Brain pericyte (primary cell): ENCODE data around the gene PYROXD2.
"Not testable (repeated sequence)": the region's sequence is repeated elsewhere in the genome, so short reads cannot be mapped to it uniquely, and the experiment has no call there.

Experiments used
- DNase-seq: peaks from one replicate; pipeline ENCODE4 v3.0.0-alpha.2; 2012; ENCODE audit warnings: low read depth, low spot score

The PYROXD2 gene

DNA sequence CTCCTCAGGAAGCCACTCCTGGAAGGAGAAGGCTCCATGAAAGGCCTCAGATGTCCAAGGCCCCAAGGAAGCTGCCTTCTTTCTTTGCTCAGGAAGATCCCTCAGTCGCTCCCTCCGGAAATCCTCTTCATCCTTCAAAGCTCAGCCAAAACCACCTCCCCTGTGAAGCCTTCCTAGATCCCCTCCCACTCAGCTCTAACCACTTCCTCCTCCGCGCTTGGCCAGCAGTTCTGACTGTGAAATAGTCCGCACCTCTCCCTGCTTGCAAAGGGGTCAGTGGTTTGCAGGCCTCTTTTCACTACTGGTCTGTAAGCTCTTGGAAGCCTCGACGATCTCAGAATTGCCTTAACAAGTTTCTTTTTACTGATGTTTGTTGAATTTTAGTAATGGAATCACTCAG is 23.9 kb downstream of the PYROXD2 start:
- DNase-seq: no peak

DNA sequence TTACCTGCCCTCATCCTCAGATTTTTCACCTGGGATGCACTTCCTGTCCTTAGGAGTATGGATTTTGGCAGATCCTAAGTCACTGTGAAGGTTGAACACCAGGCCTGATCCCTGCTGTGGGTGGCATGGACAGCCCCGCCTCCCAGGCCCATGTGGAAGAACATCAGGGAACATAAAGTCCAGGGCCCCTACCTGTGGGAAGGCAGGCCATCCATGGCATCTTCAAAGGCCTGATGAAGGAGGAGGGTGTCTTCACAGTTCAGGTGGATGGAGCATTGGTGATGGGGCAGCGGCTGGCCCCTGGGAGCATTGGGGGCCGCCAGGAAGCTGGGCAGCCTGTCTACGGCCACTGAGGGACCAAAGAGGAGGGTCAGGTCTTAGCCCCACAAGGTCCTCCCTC is 24.6 kb downstream of the PYROXD2 start:
- DNase-seq: no peak

DNA sequence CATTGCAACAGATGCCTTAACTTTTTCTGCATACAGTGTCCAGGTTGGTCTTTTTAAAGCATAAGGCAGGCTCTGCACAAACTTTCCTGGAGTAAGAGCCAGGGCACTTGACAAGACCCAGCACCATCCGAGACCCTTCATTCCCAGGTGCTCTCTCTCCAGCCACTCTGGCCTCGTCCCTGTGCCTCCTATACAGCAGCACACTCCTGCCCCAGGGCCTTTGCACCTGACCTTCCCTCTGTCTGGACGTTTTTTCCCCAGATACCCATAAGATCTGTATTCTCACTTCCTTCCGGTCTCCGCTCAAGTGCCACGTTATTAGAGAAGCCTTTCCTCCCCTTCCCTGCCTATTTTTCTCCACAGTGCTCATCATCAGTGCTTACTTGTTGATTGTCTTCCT is 25.6 kb downstream of the PYROXD2 start:
- DNase-seq: no peak

DNA sequence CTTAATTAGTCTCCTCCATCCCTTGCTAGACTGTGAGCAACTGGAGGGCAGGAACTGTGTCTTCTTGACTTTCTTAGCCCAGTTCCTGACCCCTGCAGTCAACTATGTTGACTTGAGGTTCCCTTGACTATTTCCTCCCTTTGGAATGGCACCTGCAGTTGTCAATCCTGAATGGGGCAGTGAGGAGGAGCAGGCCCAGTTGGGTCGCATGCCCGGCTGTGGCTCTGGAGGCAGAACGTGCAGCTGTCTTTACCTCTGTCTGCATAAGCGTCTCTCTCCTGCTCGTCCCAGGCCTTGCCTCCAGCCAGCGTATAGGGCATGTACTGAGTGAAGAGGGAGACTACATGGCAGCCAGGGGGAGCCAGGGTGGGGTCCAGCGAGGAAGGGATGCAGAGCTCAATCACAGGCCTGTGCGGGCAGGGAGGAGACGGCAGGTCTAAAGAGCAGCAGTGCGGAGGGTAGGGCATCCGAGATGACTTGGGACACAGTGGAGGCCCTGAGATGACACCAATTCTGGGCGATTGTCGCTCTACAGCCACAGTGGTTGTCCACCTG is 26.8 kb downstream of the PYROXD2 start:
- no peak for DNase-seq

DNA sequence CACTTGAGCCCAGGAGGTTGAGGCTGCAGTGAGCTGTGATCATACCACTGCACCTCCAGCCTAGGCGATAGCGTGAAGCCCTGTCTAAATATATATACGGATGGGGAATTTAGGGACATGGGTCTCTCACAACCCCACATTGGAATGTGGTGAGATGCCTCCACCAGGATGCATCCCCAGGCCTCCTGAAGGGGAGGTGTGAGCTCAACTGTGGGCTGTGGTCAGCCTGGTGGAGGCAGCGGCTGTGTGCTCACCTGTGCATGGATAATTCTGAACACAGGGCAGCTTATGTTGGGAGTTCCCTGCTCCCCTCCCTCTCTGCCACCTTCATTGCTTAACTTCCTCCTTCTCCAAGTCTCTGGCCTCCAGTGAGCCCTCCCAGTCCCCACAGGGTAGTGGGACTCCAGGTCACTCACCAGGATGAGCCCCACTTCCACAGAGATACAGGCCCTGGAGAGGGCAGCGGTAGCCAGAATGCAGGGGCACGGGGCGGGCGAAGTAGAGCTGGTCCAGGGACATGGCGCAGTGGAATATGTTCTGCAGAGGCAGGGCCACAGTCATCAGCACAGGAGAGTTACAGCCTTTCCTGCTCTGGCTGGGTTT is 30.4 kb downstream of the PYROXD2 start:
- DNase-seq: no peak

DNA sequence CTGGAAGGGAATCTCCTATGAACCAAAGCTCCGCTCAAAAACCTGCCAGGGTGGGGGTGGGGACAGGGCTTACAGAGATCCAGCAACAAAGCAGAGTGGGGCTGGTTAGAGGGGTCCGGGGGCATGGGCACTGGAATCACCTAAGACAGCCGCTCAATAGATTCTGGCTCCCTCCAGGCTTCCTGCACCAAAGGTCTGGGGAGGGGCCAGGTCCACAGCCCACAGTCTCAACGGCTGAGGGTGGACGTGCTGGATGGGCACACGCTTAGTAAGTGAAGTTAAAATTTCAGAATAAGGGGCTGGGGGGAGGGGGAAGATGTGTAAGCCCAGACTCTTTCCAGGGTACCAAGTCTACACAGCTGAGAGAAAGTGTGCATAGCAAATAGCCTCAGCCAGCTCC is 31.1 kb downstream of the PYROXD2 start:
- DNase-seq: no peak

DNA sequence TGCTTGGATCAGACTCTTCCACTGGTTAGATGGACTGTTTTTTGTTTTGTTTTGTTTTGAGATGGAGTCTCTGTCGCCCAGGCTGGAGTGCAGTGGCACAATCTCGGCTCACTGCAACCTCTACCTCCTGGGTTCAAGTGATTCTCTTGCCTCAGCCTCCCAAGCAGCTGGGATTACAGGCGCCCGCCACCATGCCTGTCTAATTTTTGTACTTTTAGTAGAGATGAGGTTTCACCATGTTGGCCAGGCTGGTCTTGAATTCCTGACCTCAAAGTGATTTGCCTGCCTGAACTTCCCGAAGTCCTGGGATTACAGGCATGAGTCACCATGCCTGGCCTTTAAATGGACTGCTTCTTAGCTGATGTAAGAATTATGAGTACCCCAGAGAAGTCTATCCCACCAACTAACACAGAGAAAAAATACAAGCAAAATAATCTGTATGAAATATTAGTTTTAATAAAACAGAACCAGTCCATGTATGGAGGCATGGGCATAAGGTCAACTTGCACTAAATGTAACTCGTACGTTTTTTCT is 31.8 kb downstream of the PYROXD2 start:
- DNase-seq: not testable (repeated sequence)

DNA sequence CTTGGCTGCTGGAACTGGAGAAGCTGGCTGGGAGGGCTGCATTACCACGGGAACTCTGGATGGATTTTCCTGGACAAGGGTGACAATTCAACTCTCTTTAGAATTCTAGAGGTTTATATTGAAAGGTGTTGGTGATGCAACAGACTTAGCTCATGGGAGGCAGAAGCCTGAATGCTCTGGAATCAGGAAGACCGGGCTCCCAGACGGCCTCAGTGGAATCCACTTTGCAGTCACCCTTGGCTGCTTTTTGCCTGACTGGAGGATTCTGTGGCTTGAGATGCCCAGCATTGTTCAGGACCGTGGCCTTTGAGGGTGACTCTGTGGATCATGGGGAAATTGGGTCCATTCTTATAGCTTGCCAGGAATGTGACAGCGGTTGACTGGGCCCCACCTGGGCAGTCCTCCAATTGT is 32.3 kb downstream of the PYROXD2 start:
- no peak for DNase-seq

DNA sequence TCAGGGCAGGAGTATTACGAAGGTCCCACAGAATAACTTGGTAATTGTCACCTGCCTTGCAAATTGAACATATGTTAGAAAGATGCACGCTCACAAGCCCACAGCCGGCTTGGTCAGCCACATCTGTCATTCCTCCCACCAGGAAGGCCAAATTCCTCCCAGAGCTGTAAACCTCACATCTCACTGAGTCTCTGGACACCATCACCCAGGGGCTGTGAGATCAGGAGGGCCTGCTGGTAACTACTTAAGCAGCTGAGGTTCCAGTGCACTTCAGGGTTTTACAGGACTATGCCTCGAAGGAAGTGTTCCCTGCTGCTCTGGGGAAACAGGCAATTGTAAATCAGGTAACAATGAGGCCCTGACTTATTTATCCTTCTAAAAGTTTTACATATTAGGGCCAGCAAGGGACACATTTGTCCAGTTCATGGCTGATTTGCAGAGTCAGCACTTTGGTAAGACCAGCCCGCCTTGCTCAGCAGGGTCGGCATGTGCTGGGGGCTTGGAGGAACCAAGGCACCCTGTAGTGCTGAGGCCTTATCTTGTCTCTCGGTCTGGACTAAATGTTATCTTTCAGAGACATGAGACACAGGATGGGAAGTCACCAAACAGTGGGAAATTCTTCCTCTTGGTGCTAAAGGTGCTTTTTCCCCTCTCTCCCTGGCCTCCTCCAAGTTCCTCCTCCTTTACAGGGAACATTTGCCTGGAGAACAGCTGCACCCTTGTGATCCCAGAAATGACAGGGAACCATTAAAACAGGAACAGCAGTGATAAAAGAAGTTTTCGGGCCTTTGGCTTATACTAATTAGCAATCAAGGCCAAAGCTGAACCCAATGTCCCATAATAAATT is 34.3 kb downstream of the PYROXD2 start:
- DNase-seq: no peak

DNA sequence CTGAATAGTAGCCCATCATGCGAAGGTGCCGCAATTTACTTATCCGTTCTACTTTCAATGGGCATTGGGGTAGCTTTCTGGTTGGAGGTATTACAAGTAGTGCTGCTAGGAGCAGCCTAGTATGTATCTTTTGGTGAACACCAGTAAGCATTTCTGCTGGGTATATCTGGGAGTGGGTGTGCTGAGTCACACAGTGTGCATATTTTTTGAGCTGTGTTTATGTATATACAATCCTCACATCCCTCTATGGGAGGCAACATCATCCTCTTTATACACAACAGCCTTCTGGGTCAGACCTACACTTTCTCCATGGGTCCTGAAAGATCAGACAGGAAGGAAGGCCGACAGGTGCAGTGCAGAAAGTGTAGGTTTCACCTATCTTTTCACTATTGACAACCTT is 36.3 kb downstream of the PYROXD2 start:
- DNase-seq: no peak

DNA sequence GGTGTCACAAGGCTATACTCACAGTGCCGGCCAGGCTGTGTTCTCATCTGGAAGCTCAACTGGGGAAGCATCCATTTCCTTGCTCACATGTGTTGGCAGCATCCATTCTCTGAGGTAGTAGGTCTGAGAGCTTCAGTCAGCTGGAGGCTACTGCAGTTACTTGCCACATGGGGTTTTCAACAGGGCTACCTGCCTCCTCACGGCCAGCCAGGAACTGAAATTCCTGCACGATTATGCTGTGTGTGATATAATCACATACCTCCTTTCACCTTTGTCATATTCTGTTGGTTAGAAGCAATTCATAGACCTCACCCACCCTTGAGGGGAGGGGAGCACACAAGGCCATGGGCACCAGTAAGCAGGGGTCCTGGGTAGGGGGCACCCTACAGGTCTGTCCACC is 37.4 kb downstream of the PYROXD2 start:
- no peak for DNase-seq

DNA sequence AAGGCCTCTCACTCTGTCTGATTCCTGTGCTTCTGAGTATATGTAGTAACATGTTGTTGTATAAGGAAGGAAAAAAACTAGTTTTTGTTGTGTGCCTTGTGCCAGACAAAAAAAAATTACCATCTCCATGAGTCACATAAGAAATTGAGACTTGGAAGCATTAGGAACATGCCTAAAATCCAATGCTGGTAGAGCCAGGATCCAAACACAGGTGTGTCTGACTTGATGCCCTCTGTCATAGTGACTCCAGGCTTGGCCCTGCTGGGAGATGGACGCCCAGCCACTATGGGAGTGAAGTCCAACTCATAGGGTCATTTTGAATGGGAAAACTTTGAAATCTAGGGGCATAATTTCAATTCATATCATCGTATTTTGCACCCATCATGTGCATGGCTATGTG is 38.0 kb downstream of the PYROXD2 start:
- DNase-seq: no peak

DNA sequence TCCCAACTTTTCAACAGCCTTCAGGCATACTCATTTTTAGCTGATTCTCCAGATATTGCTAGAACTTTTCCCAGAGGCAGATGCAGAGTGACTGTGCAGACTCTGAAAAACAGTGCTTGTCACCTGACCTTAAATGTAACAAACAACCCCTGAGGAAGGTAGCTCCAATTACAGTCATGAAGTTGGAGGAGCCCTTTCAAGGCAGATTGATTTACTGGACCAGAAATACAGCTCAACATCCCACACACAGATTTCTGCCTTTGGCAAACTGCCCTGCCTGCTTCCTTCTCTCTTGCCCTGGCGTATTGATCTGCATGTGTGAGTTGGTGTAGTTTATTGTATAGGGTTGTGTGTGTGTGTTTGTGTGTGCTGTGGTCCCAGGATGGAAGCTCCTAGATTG is 38.5 kb downstream of the PYROXD2 start:
- DNase-seq: no peak

DNA sequence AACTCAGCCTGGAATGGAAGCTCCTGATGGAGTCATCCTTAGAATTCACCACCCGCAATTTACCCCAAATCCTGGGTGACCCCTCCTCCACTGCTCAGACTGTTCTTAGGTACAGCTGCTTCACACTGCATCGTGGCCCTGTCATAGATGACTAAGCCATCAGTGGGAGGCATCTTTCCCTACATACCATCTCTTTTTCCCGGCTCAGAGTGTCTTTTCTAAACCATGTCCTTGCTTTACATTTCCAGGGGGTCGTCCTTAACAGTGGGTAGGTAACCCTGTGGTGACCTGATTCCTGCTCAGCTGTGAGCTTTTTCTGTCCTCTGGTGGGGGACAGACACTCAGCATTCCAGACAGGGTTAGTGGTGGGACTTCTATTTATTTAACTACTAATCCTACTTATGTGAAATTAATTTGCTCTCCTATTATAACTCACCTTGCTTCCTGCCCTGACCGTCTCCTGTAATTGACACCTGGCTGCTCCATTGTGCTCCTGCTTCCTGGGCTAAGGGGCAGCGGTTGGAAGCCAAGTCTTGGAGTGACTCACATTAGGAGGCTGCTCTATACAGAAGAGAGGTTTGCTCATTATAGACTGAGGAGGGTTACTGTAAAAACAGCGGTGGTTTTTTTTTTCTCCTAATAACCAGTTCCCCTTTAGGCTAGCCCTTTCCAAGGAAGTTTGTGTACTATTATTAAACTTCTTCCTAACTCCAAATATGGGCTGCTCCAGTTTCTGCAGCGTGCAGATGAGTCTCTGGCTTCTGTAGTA is 40.6 kb downstream of the PYROXD2 start:
- DNase-seq: no peak

DNA sequence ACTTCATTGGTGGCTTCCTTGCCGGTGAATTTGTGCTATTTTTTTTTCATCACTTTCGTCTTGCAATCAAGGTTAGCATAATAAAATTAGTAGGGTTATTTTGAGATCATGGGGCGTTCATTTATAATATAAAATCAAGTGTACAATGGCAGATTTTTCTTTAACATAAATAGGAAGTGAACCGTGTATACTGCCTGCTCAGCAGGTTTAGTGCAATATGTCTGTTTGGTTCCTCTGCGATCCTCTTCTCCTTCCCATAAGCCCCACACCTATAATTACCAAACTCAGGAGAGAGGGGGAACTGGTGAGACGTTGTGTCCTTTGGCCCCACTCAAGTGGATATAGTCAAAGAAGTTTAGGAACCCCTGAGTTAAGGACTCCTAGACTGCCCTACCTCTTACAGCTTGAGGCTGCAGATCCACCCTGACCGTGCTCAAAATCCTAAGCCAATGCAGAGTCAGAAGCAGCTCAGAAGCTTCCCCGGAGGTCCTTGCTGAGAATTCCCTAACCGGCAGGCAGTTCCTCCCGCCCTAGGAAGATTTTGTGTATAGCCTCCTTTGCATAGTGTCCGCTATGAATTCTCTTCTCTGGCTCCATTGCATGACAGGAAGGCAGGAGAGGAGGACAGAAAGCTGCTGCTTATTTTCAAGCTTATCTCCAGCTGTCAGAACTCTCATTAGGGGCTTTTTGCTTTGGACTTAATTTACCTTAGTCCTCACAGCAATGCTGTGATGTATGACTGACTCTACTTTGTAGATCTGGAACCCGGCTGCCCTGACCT is 41.5 kb downstream of the PYROXD2 start:
- DNase-seq: no peak

DNA sequence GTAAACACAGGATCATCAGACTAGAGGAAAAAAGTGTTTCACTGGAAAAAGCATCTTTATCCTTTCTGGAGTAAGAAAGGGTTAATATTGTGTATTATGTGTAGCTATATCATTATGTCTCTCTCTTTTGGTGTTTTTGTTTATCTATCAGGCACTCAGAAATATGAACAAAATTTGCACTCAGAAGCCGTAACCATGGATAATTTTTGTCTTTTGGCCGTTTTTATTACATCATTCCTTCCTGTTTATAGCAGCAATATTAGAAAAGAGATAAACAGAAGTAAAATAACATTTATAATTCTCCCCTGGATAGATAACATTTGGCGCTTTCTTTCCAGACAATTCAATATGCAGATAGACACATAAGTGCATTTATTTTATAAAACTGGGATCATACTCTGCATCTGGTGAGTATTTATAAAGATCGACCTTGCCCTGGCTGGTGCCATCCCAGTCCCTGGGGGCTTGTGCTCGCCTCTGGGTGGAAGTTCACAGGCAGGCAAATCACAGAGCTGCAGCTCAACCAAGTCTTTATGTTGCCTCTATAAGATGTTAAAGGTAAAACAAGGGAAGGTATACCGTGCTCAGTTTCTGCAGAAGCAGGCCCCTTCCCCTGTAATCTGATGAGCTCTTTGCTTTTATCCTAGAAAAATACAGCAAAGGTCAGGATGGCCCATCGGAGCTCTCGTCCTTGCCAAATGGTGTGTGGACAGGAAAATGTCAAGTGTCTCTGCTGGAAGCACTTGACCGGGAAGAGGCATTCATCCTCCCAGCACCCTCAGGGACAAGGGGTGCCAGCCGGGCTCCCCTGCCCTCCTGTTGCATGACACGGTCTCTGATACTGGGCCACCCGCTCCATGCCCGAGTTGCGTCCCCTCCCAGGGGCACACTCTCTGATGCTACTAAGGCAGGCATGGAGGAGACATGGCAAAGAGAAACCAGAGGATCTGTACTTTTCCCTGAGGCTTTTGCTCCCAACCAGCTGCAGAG is 43.9 kb downstream of the PYROXD2 start:
- DNase-seq: no peak

DNA sequence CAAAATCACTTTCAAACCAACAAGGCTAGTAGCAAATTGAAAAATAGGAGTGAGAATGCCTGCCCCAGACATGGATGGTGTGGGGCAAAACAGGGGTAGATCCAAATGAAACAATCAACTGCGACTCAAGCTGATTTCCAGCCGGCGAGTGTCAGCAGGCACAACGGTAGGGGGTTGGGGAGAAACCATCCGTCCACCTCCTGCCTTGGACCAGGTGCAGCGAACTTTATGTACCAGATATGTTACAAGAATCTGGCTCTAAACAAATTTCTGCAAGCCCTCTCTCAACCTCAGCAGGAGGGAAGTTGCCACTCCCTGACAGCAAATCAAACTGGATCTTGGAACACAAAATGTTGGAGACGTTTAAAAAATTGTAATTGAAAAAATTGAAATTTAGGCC is 45.2 kb downstream of the PYROXD2 start:
- DNase-seq: no peak

DNA sequence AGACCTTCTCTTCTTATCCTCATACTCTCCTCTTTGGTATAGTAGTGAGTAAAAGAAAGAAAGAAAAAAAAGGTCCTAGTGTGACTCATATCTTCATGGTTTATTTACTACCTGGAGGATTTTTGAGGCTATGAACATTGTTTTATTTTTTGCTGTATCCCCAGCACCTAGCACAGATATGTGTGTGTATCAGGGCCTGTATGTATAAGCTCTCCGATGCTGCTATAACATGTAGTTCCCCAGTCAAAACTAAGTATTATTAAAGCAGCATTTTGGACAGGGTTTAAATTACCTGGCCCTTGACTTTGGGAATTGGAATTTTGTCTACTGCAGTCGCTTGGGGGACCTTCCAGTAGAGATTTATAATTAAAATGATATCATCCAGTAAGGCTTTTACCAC is 46.3 kb downstream of the PYROXD2 start:
- no peak for DNase-seq

DNA sequence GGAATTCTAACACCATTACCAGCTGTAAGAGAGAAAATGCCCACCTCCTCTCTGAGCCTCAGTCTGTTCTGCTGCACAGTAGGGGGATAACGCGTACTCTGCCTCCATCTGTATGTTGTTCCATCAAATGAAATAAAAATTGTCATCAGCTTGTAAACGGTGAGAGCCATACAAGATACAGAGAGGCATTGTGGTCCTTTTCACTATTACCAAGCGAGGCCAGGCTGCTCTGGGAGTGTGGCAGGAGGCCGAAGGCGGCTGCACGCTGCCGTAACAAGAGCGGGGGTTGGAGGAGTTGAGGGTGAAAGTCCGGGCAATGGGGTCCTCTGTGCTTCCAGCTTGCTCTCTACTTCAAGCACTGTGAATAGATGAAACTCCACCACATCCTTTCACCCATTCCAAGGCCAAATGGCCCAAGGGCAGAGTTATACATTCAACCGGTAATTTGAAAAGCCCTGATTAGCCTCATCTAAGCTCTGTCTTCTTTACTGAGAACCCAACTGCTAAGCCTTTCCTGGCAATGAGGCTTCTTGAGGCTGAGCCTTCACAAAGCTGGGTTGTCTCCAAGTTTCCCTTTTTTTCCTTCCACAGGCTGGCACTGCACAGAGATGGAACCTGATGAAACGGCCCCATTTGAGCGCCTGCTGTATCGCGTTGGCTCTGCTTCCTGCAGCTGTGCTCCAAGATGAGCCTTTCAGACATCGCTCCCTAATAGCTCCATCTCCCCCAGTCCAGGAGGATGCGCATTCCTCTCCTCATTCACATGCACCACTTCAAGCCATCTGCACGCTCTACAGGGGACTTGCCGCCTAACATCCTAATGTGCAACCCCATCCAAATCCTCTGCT is 47.2 kb downstream of the PYROXD2 start:
- DNase-seq: no peak
